Measurements from ENCODE around the gene CHST8.

CHST8 gene

GRCh38 chr19:33802801-33803200, 181.0 kb downstream of the CHST8 start:
- TF ChIP-seq, protein P1, sequence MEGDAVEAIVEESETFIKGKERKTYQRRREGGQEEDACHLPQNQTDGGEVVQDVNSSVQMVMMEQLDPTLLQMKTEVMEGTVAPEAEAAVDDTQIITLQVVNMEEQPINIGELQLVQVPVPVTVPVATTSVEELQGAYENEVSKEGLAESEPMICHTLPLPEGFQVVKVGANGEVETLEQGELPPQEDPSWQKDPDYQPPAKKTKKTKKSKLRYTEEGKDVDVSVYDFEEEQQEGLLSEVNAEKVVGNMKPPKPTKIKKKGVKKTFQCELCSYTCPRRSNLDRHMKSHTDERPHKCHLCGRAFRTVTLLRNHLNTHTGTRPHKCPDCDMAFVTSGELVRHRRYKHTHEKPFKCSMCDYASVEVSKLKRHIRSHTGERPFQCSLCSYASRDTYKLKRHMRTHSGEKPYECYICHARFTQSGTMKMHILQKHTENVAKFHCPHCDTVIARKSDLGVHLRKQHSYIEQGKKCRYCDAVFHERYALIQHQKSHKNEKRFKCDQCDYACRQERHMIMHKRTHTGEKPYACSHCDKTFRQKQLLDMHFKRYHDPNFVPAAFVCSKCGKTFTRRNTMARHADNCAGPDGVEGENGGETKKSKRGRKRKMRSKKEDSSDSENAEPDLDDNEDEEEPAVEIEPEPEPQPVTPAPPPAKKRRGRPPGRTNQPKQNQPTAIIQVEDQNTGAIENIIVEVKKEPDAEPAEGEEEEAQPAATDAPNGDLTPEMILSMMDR (IDR thresholded peaks at IDR 0.05; ENCODE audit: insufficient read depth, low read length, poor library complexity, severe bottlenecking) = no peak
- H3K36me3 ChIP-seq (ENCODE audit: control insufficient read depth, insufficient read depth, low read length) = no peaks in the 10 kb centered on the region
- H3K27me3 ChIP-seq (replicated peaks; ENCODE audit: control insufficient read depth, insufficient read depth, low read length) = no peaks in the 10 kb centered on the region; the same call in 1 of the 2 replicates
- no peak overlapping the region for H3K4me3 ChIP-seq (replicated peaks; ENCODE audit: low read depth, low read length)
- no peak for DNase-seq (ENCODE audit: extremely low read depth, insufficient read length)

GRCh38 chr19:33803383-33803782, 181.6 kb downstream of the CHST8 start:
- no peaks in the 10 kb centered on the region for H3K36me3 ChIP-seq (ENCODE audit: control insufficient read depth, insufficient read depth, low read length)
- TF ChIP-seq, protein P1 (IDR thresholded peaks at IDR 0.05; ENCODE audit: insufficient read depth, low read length, poor library complexity, severe bottlenecking) = no peak
- no peak for DNase-seq (ENCODE audit: extremely low read depth, insufficient read length)

GRCh38 chr19:33804021-33804799, 182.5 kb downstream of the CHST8 start:
- H3K36me3 ChIP-seq (ENCODE audit: control insufficient read depth, insufficient read depth, low read length) = no peaks in the 10 kb centered on the region
- TF ChIP-seq, protein P1 (IDR thresholded peaks at IDR 0.05; ENCODE audit: insufficient read depth, low read length, poor library complexity, severe bottlenecking) = no peak
- H3K4me3 ChIP-seq (replicated peaks; ENCODE audit: low read depth, low read length) = no peak overlapping the region
- H3K27me3 ChIP-seq (replicated peaks; ENCODE audit: control insufficient read depth, insufficient read depth, low read length) = no peaks in the 10 kb centered on the region; the same call in 1 of the 2 replicates
- DNase-seq (ENCODE audit: extremely low read depth, insufficient read length) = no peak

More at GRCh38 chr19:33803383-33803782, 181.6 kb downstream of the CHST8 start:
- Histone ChIP-seq H3K4me3 (replicated peaks; ENCODE audit: low read depth, low read length) (no peak overlapping the region), H3K27me3 (replicated peaks; ENCODE audit: control insufficient read depth, insufficient read depth, low read length) (no peaks in the 10 kb centered on the region; the same call in 1 of the 2 replicates)

DNA sequence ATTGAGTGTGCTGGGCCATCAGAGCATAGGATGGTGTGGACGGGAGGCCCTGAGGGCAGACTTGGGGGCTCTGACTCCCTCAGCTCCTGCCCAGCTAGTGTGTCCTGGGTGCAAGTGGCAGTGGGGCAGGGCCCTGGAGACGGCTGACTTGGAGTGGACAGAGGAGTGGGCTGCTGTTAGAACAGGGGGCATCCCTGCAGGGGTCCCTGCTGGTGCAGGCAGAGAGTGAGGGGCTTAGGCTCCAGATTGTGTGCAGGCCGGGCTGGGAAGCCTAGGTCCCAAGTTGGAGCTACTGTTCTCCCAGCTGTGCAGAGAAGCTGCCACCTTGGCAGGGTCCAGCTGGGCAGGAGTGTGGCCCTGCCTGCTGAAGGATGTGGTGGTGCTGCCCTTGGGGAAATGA, 183.6 kb downstream of the CHST8 start:
- TF ChIP-seq, protein P1 (IDR thresholded peaks at IDR 0.05; ENCODE audit: insufficient read depth, low read length, poor library complexity, severe bottlenecking) = no peak
- Histone ChIP-seq H3K27me3 (replicated peaks; ENCODE audit: control insufficient read depth, insufficient read depth, low read length) (no peaks in the 10 kb centered on the region; the same call in 1 of the 2 replicates), H3K36me3 (ENCODE audit: control insufficient read depth, insufficient read depth, low read length) (no peaks in the 10 kb centered on the region), H3K4me3 (replicated peaks; ENCODE audit: low read depth, low read length) (no peak overlapping the region)
- no peak for DNase-seq (ENCODE audit: extremely low read depth, insufficient read length)

- no peaks in the 10 kb centered on the region; the same call in 1 of the 2 replicates for H3K27me3 ChIP-seq (replicated peaks; ENCODE audit: control insufficient read depth, insufficient read depth, low read length)
- no peak overlapping the region for H3K4me3 ChIP-seq (replicated peaks; ENCODE audit: low read depth, low read length)
- TF ChIP-seq, protein P1 (IDR thresholded peaks at IDR 0.05; ENCODE audit: insufficient read depth, low read length, poor library complexity, severe bottlenecking) = no peak
- H3K36me3 ChIP-seq (ENCODE audit: control insufficient read depth, insufficient read depth, low read length) = no peaks in the 10 kb centered on the region
- DNase-seq (ENCODE audit: extremely low read depth, insufficient read length) = no peak
These were observed 184.2 kb downstream of the CHST8 start for GRCh38 chr19:33805840-33806433.

Data from GM06990 (cell line).